Hepatocyte (in vitro differentiated cells): Measurements from ENCODE around the gene NAT14. TPM values are rescaled to one million over a fixed set of nuclear protein-coding genes. Genes with fewer than 3 reads are reported as not detected.
A peak's percentile ranks its signal among the peaks of the same experiment; 100 is the strongest.

Experiments
- DNase-seq: peaks from one replicate; pipeline ENCODE4 v3.0.0-alpha.2; 2016; ENCODE audit warnings: low spot score
- H2AFZ ChIP-seq: fragments of 200-600 bp; sonication (generic); 2 replicates; pipeline ENCODE4 v1.6.0; 2016; ENCODE audit warnings: antibody characterized with exemption, mild to moderate bottlenecking
- H3K27ac ChIP-seq: fragments of 200-600 bp; sonication (generic); 2 replicates; pipeline ENCODE4 v1.5.1; 2016; ENCODE audit warnings: mild to moderate bottlenecking
- H3K27me3 ChIP-seq: fragments of 200-600 bp; sonication (generic); 2 replicates; pipeline ENCODE4 v1.6.1; 2016
- H3K36me3 ChIP-seq: fragments of 200-600 bp; sonication (generic); replicated peaks from 2 replicates; pipeline ENCODE4 v1.5.1; 2016; ENCODE audit warnings: low read depth; ENCODE audit not compliant: insufficient read depth
- H3K4me1 ChIP-seq: fragments of 200-600 bp; sonication (generic); 2 replicates; pipeline ENCODE4 v1.5.1; 2016; ENCODE audit warnings: mild to moderate bottlenecking, moderate library complexity; ENCODE audit not compliant: insufficient read depth
- H3K4me2 ChIP-seq: fragments of 200-600 bp; sonication (generic); 2 replicates; pipeline ENCODE4 v1.6.0; 2016
- H3K4me3 ChIP-seq: fragments of 200-600 bp; sonication (generic); 2 replicates; pipeline ENCODE4 v1.5.1; 2016; ENCODE audit warnings: mild to moderate bottlenecking
- H3K79me2 ChIP-seq: fragments of 200-600 bp; sonication (generic); 2 replicates; pipeline ENCODE4 v1.6.0; 2017; ENCODE audit warnings: mild to moderate bottlenecking
- H3K9me2 ChIP-seq: fragments of 200-600 bp; sonication (generic); replicated peaks from 2 replicates; pipeline ENCODE4 v1.6.0; 2017; ENCODE audit warnings: mild to moderate bottlenecking; ENCODE audit not compliant: insufficient read depth
- H3K9me3 ChIP-seq: fragments of 200-600 bp; sonication (generic); 2 replicates; pipeline ENCODE4 v1.5.1; 2016; ENCODE audit warnings: low read depth, mild to moderate bottlenecking
- H4K20me1 ChIP-seq: fragments of 200-600 bp; sonication (generic); 2 replicates; pipeline ENCODE4 v1.6.0; 2016; ENCODE audit warnings: mild to moderate bottlenecking; ENCODE audit not compliant: insufficient read depth, poor library complexity, severe bottlenecking
- CTCF ChIP-seq: fragments of 200-600 bp; sonication (generic); IDR thresholded peaks from 2 replicates; pipeline ENCODE4 v1.5.1; 2016; ENCODE audit warnings: antibody characterized with exemption, mild to moderate bottlenecking; ENCODE audit not compliant: poor library complexity
- EZH2 ChIP-seq: fragments of 200-600 bp; sonication (generic); IDR thresholded peaks from 2 replicates; pipeline ENCODE4 v1.6.1; 2016; ENCODE audit warnings: antibody characterized with exemption, mild to moderate bottlenecking, borderline replicate concordance
- EZH2phosphoT487 ChIP-seq: fragments of 200-600 bp; sonication (generic); IDR thresholded peaks from one replicate; pipeline ENCODE4 v1.6.1; 2018; ENCODE audit warnings: antibody characterized with exemption, mild to moderate bottlenecking, low read depth, moderate library complexity; ENCODE audit not compliant: unreplicated experiment, severe bottlenecking
- WGBS: methylation state at CpG from one replicate; pipeline ENCODE4 v1.1.6; 2016; ENCODE audit warnings: low lambda C conversion rate; ENCODE audit errors: missing lambda C conversion rate; 5-methylcytosine and 5-hydroxymethylcytosine counted together
- polyA plus RNA-seq: library from polyadenylated mRNA; unstranded; fragments of >200 nt; fragmentation: Nextera tagmentation; extraction: Ambion mirVana; gene quantifications from 2 replicates; pipeline ENCODE4 v1.2.1, GENCODE V29; 2016
- total RNA-seq: library from RNA; depleted of rRNA; stranded (reverse); fragments of >200 nt; gene quantifications from 2 replicates; pipeline ENCODE4 v1.2.3, GENCODE V29; 2014

NAT14 gene
- total and polyA plus RNA-seq, 2 experiments from 2014 or later: 22.3 to 40.3 TPM

DNA sequence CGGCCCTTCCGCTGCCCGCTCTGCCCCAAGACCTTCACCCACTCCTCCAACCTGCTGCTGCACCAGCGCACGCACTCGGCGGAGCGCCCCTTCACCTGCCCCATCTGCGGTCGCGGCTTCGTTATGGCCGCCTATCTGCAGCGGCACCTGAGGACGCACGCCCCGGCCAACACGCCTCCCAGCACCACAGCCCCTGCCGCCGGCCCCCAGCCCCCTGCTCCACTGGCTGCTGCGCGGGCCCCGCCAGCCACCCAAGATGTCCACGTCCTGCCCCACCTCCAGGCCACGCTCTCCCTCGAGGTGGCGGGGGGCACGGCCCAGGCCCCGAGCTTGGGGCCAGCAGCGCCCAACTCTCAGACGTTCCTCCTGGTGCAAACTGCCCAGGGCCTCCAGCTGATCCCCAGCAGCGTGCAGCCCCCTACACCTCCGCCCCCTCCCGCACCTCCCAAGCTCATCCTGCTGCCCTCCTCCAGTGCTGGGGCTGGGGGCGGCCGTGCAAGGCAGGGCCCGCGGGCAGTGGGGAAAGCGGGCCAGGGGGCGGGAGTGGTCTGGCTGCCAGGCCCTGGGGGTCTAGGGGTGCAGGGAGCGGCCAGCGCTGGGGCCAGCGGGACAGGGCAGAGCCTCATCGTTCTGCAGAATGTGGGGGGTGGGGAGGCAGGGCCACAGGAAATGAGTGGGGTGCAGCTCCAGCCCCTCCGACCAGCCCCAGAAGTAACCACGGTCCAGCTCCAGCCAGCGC lies 1.9 kb upstream of the NAT14 start:
- Histone ChIP-seq H3K9me2 (no peaks in the 10 kb centered on the region), H3K36me3 (no peaks in the 10 kb centered on the region), H3K4me2 (no peak overlapping the region), H4K20me1 (no peaks in the 10 kb centered on the region), H3K27ac (no peak overlapping the region), H3K4me1 (peaks cover 27% of the 10 kb centered on the region), H2AFZ (no peak overlapping the region), H3K4me3 (no peak overlapping the region), H3K9me3 (no peaks in the 10 kb centered on the region), H3K27me3 (no peaks in the 10 kb centered on the region), H3K79me2 (peaks cover 18% of the 10 kb centered on the region)
- 93% methylated on average over 9 of the region's 47 CpGs for WGBS
- no peak for DNase-seq
- TF ChIP-seq EZH2 (no peak), EZH2phosphoT487 (no peak), CTCF (no peak)

DNA sequence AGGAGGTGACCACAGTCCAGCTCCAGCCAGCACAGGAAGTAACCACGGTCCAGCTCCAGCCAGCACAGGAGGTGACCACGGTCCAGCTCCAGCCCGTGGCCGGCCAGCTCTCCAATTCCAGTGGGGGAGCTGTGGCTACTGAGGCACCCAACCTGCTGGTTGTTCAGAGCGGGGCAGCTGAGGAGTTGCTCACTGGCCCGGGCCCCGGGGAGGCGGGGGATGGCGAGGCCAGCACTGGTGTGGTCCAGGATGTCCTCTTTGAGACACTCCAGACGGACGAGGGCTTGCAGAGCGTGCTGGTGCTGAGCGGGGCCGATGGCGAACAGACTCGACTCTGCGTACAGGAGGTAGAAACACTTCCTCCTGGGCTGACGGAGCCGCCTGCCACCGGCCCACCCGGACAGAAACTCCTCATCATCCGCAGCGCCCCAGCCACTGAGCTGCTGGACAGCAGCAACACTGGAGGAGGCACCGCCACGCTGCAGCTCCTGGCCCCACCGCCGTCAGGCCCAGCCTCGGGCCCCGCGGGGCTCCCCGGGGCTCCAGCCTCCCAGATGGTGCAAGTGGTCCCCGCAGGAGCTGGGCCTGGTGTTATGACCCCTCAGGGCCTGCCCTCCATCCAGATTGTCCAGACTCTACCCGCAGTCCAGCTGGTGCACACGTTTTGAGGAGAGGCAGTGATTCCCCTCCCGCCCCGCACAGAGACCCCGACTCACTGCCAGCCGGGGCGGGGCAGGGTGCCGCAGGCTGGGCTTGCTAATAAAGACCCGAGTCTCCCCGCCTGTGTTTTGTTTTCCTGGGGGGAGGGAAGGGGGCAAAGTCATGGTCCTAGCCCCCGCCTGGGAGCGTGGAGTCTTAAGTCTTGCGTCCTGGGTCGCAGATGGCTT lies 1.0 kb upstream of the NAT14 start:
- Histone ChIP-seq H3K4me3 (no peak overlapping the region), H3K4me2 (peak overlapping the region; percentile 94), H3K27me3 (no peaks in the 10 kb centered on the region), H3K36me3 (no peaks in the 10 kb centered on the region), H3K4me1 (peaks cover 30% of the 10 kb centered on the region), H3K27ac (no peak overlapping the region), H2AFZ (no peak overlapping the region), H3K9me3 (no peaks in the 10 kb centered on the region), H3K79me2 (peaks cover 10% of the 10 kb centered on the region), H4K20me1 (no peaks in the 10 kb centered on the region), H3K9me2 (no peaks in the 10 kb centered on the region)
- no peak for DNase-seq
- 90% methylated on average over 36 of the region's 46 CpGs for WGBS
- TF ChIP-seq CTCF: no peak
- TF ChIP-seq EZH2phosphoT487: no peak
- TF ChIP-seq EZH2: no peak

DNA sequence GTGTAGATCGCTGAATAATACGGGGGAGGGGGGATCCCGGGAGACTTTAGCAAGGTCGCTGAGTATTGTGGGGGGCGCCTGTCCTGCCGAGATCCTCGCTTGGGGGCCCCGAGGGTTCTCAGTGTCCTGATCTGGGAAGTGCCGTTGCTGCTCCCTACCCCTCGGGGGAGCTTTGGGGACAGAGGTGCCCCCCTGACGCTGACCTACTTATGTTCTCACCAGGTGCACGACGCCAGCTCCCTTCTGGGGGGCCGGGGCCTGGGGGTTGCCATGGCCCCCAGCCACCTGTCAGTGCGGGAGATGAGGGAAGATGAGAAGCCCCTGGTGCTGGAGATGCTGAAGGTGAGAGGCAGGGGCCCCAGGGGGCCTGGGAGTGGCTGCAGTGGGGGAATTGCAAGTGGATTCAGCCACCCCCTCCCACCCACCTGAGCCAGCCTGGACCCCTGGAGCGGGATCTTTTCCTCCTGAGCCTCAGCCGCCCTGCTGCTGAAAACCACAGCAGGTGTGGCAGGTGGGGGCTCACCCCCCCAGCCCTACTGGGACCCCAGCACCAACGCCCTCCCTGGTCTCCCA lies 537 bp downstream of the NAT14 start:
- H3K4me3 ChIP-seq: peak overlapping the region; percentile 100
- H3K27ac ChIP-seq: peak overlapping the region; percentile 71
- no peaks in the 10 kb centered on the region for H4K20me1 ChIP-seq
- TF ChIP-seq EZH2phosphoT487: no peak
- no peak for TF ChIP-seq EZH2
- TF ChIP-seq CTCF: no peak
- H3K4me2 ChIP-seq: peak overlapping the region; percentile 94
- H2AFZ ChIP-seq: peak overlapping the region; percentile 48
- no peaks in the 10 kb centered on the region for H3K36me3 ChIP-seq
- H3K79me2 ChIP-seq: peaks cover 10% of the 10 kb centered on the region
- H3K9me3 ChIP-seq: no peaks in the 10 kb centered on the region
- DNase-seq: no peak
- peaks cover 30% of the 10 kb centered on the region for H3K4me1 ChIP-seq
- 15% methylated on average over 13 of the region's 18 CpGs for whole genome bisulfite sequencing
- H3K9me2 ChIP-seq: no peaks in the 10 kb centered on the region
- no peaks in the 10 kb centered on the region for H3K27me3 ChIP-seq
